Trophoblast cell (in vitro differentiated cells and primary cell): ENCODE results near the gene PHYHIPL.

Source experiments
- DNase-seq, 2 donors: peaks; one replicate each; pipeline ENCODE4 v3.0.0-alpha.2; 2016
- H2AFZ ChIP-seq: 2 replicates; pipeline ENCODE4 v1.6.1; 2013; ENCODE audit warnings: low read length, moderate library complexity, mild to moderate bottlenecking; ENCODE audit not compliant: insufficient read depth, poor library complexity
- H2AK5ac ChIP-seq: 2 replicates; pipeline ENCODE4 v1.6.1; 2013; ENCODE audit warnings: mild to moderate bottlenecking, low read length
- H2BK120ac ChIP-seq: 2 replicates; pipeline ENCODE4 v1.6.1; 2013; ENCODE audit warnings: low read length, mild to moderate bottlenecking, moderate library complexity; ENCODE audit not compliant: insufficient read depth, poor library complexity
- H2BK12ac ChIP-seq: 2 replicates; pipeline ENCODE4 v1.6.1; 2013; ENCODE audit warnings: mild to moderate bottlenecking, low read length, moderate library complexity
- H2BK5ac ChIP-seq: 2 replicates; pipeline ENCODE4 v1.6.1; 2013; ENCODE audit warnings: low read length, low read depth, moderate library complexity, mild to moderate bottlenecking; ENCODE audit not compliant: poor library complexity
- H3K14ac ChIP-seq: 2 replicates; pipeline ENCODE4 v1.6.1; 2013; ENCODE audit warnings: mild to moderate bottlenecking, low read length
- H3K18ac ChIP-seq: 2 replicates; pipeline ENCODE4 v1.6.1; 2013; ENCODE audit warnings: mild to moderate bottlenecking, low read length
- H3K23ac ChIP-seq: 2 replicates; pipeline ENCODE4 v1.6.1; 2013; ENCODE audit warnings: low read length
- H3K27ac ChIP-seq: 2 replicates; pipeline ENCODE4 v1.5.1; 2013; ENCODE audit warnings: low read depth, mild to moderate bottlenecking, inconsistent platforms, low read length, moderate library complexity
- H3K27me3 ChIP-seq: 2 replicates; pipeline ENCODE4 v1.6.1; 2013; ENCODE audit warnings: inconsistent platforms, mild to moderate bottlenecking, low read length, moderate library complexity; ENCODE audit not compliant: insufficient read depth
- H3K36me3 ChIP-seq, 2 experiments: 1 replicate in 1 of 2; 2 replicates in 1 of 2; pipeline ENCODE4 v1.6.1; 2013; ENCODE audit warnings: low read length in 2 of 2, mild to moderate bottlenecking in 2 of 2, moderate library complexity in 1 of 2; ENCODE audit not compliant: insufficient read depth in 2 of 2, control insufficient read depth in 1 of 2
- H3K4ac ChIP-seq: 2 replicates; pipeline ENCODE4 v1.6.1; 2013; ENCODE audit warnings: low read depth, mild to moderate bottlenecking, low read length, moderate library complexity
- H3K4me1 ChIP-seq, 2 experiments: 1 replicate in 1 of 2; 2 replicates in 1 of 2; pipeline ENCODE4 v1.6.1; 2013; ENCODE audit warnings: low read length in 2 of 2, mild to moderate bottlenecking in 2 of 2, moderate library complexity in 1 of 2; ENCODE audit not compliant: insufficient read depth in 2 of 2, control insufficient read depth in 1 of 2
- H3K4me2 ChIP-seq: 2 replicates; pipeline ENCODE4 v1.6.1; 2013; ENCODE audit warnings: inconsistent platforms, mild to moderate bottlenecking, low read length, moderate library complexity
- H3K4me3 ChIP-seq: 2 replicates; pipeline ENCODE4 v1.5.1; 2013; ENCODE audit warnings: mild to moderate bottlenecking, low read depth, low read length, inconsistent platforms
- H3K79me1 ChIP-seq: one replicate; pipeline ENCODE4 v1.6.1; 2013; ENCODE audit warnings: low read length
- H3K79me2 ChIP-seq: 2 replicates; pipeline ENCODE4 v1.6.1; 2013; ENCODE audit warnings: low read length, mild to moderate bottlenecking; ENCODE audit not compliant: control insufficient read depth, insufficient read depth, poor library complexity
- H3K9ac ChIP-seq: 2 replicates; pipeline ENCODE4 v1.6.1; 2013; ENCODE audit warnings: mild to moderate bottlenecking, low read length
- H3K9me3 ChIP-seq: 2 replicates; pipeline ENCODE4 v1.6.1; 2013; ENCODE audit warnings: low read depth, mild to moderate bottlenecking, control low read depth, inconsistent platforms, low read length; ENCODE audit not compliant: insufficient read depth
- H4K12ac ChIP-seq: 2 replicates; pipeline ENCODE4 v1.6.1; 2013; ENCODE audit warnings: low read depth, mild to moderate bottlenecking, low read length, moderate library complexity
- H4K8ac ChIP-seq: 2 replicates; pipeline ENCODE4 v1.6.1; 2013; ENCODE audit warnings: low read depth, mild to moderate bottlenecking, low read length, moderate library complexity
- H4K91ac ChIP-seq: one replicate; pipeline ENCODE4 v1.6.1; 2013; ENCODE audit warnings: low read depth, mild to moderate bottlenecking, low read length, moderate library complexity
- WGBS: extraction: QIAGEN DNeasy Blood & Tissue Kit; methylation state at CpG from one replicate; pipeline ENCODE4 v1.1.7; 2013; ENCODE audit warnings: missing lambda C conversion rate; ENCODE audit not compliant: insufficient read length, insufficient coverage; ENCODE audit errors: extremely low coverage; 5-methylcytosine and 5-hydroxymethylcytosine counted together

The PHYHIPL gene

DNA sequence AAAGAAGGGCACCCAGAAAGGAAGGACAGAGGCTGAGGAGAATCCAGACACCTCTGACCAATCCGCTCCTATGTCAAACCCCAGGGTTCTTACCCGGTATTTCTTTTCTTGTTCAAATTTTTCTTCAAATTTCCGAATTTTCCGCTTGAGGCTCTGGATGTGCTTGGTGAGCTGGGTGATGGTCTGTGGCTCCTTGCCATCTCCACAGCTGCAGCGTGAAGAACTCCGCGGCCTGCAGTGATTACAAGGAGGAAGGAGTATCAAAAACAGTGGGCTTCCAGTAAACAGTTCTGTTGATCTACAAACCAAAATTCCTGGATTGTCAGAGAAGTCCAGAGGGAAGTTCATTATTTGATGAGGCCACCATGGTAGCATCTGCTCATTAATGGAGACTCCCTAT is 92.0 kb downstream of the PHYHIPL start:
- Histone ChIP-seq H3K4me3 (no peak overlapping the region), H3K23ac (no peak overlapping the region), H2BK5ac (no peak overlapping the region), H3K27me3 (no peaks in the 10 kb centered on the region), H4K91ac (no peak overlapping the region), H3K79me1 (no peaks in the 10 kb centered on the region), H3K36me3 (no peaks in the 10 kb centered on the region), H4K8ac (no peak overlapping the region), H3K14ac (no peak overlapping the region), H3K9ac (no peak overlapping the region), H3K4me1 (no peaks in the 10 kb centered on the region), H3K27ac (no peak overlapping the region), H3K9me3 (peaks cover 1% of the 10 kb centered on the region), H2AFZ (no peak overlapping the region), H2AK5ac (no peak overlapping the region), H3K79me2 (no peaks in the 10 kb centered on the region), H3K4me2 (no peak overlapping the region), H3K18ac (no peak overlapping the region), H2BK12ac (no peak overlapping the region), H4K12ac (no peak overlapping the region), H2BK120ac (no peak overlapping the region), H3K4ac (no peak overlapping the region)
- no peak for DNase-seq
- WGBS = no CpG with 5 or more reads among the region's 7 CpGs

- no peak overlapping the region for H4K8ac ChIP-seq
Measured at GRCh38 chr10:59269651-59270050, 93.2 kb downstream of the PHYHIPL start.

GRCh38 chr10:59270492-59270891 is 94.0 kb downstream of the PHYHIPL start:
- no peak overlapping the region for H3K4me2 ChIP-seq
- no peak overlapping the region for H2BK120ac ChIP-seq
- no peak overlapping the region for H4K8ac ChIP-seq
- H2AFZ ChIP-seq = no peak overlapping the region
- H2BK5ac ChIP-seq = no peak overlapping the region
- DNase-seq = no peak
- H3K79me2 ChIP-seq = no peaks in the 10 kb centered on the region
- peaks cover 1% of the 10 kb centered on the region for H3K9me3 ChIP-seq
- H3K79me1 ChIP-seq = no peaks in the 10 kb centered on the region
- H3K9ac ChIP-seq = no peak overlapping the region
- no peak overlapping the region for H3K23ac ChIP-seq
- no peaks in the 10 kb centered on the region for H3K4me1 ChIP-seq
- no peak overlapping the region for H4K91ac ChIP-seq
- no peak overlapping the region for H3K4me3 ChIP-seq
- H2AK5ac ChIP-seq = no peak overlapping the region
- H3K36me3 ChIP-seq = no peaks in the 10 kb centered on the region
- H3K27ac ChIP-seq = no peak overlapping the region
- no peak overlapping the region for H3K14ac ChIP-seq
- H3K4ac ChIP-seq = no peak overlapping the region
- no CpG with 5 or more reads among the region's 3 CpGs for WGBS
- no peak overlapping the region for H2BK12ac ChIP-seq
- no peaks in the 10 kb centered on the region for H3K27me3 ChIP-seq
- H3K18ac ChIP-seq = no peak overlapping the region
- H4K12ac ChIP-seq = no peak overlapping the region

More at GRCh38 chr10:59269651-59270050, 93.2 kb downstream of the PHYHIPL start:
- Histone ChIP-seq H3K18ac (no peak overlapping the region), H2AFZ (no peak overlapping the region), H2AK5ac (no peak overlapping the region), H3K27me3 (no peaks in the 10 kb centered on the region), H3K4me1 (no peaks in the 10 kb centered on the region), H3K4me3 (no peak overlapping the region), H2BK5ac (no peak overlapping the region), H3K14ac (no peak overlapping the region), H3K9ac (no peak overlapping the region), H3K4me2 (no peak overlapping the region), H4K12ac (no peak overlapping the region), H3K36me3 (no peaks in the 10 kb centered on the region), H3K79me2 (no peaks in the 10 kb centered on the region), H2BK12ac (no peak overlapping the region), H3K23ac (no peak overlapping the region), H3K4ac (no peak overlapping the region), H2BK120ac (no peak overlapping the region), H4K91ac (no peak overlapping the region), H3K27ac (no peak overlapping the region), H3K79me1 (no peaks in the 10 kb centered on the region), H3K9me3 (peaks cover 1% of the 10 kb centered on the region)
- no CpG with 5 or more reads among the region's 6 CpGs for WGBS
- no peak for DNase-seq

- Histone ChIP-seq H3K4me1 (no peaks in the 10 kb centered on the region), H3K23ac (no peak overlapping the region)
Measured at GRCh38 chr10:59271160-59271559, 94.7 kb downstream of the PHYHIPL start.

More at GRCh38 chr10:59271160-59271559, 94.7 kb downstream of the PHYHIPL start:
- Histone ChIP-seq H3K9ac (no peak overlapping the region), H3K36me3 (no peaks in the 10 kb centered on the region), H2BK120ac (no peak overlapping the region), H2AFZ (no peak overlapping the region), H3K4me3 (no peak overlapping the region), H3K79me2 (no peaks in the 10 kb centered on the region), H4K91ac (no peak overlapping the region), H3K9me3 (peaks cover 1% of the 10 kb centered on the region), H3K4ac (no peak overlapping the region), H3K4me2 (no peak overlapping the region), H3K18ac (no peak overlapping the region), H2BK5ac (no peak overlapping the region), H4K12ac (no peak overlapping the region), H2BK12ac (no peak overlapping the region), H3K79me1 (no peaks in the 10 kb centered on the region), H3K14ac (no peak overlapping the region), H4K8ac (no peak overlapping the region), H3K27ac (no peak overlapping the region), H2AK5ac (no peak overlapping the region), H3K27me3 (no peaks in the 10 kb centered on the region)
- no peak for DNase-seq
- no CpG with 5 or more reads among the region's 4 CpGs for WGBS
